ENCODE data around the gene TNN. TPM values are rescaled to one million over a fixed set of nuclear protein-coding genes. Genes with fewer than 3 reads are reported as not detected.

Gene TNN
- total RNA-seq, 4 donors from 2014 or later: 0.16 to 2.2 (median 0.63) TPM

GRCh38 chr1:175195798-175196197 lies 128.2 kb downstream of the TNN start:
- H3K27me3 ChIP-seq: peaks cover 3% of the 10 kb centered on the region
- TF ChIP-seq POLR2AphosphoS5 (IDR thresholded peaks at IDR 0.05) (no peak), EP300 (IDR thresholded peaks at IDR 0.05) (no peak), POLR2A (IDR thresholded peaks at IDR 0.05) (no peak), CTCF (IDR thresholded peaks at IDR 0.05) (no peak)
- no peak overlapping the region for H3K27ac ChIP-seq
- WGBS: 39% methylated on average over 3 of the region's 3 CpGs
- peaks cover 59% of the 10 kb centered on the region for H3K4me1 ChIP-seq
- no peak overlapping the region for H3K4me3 ChIP-seq
- DNase-seq (ENCODE audit: low spot score in 2 of 2): no peak
- no peaks in the 10 kb centered on the region for H3K36me3 ChIP-seq
- no peaks in the 10 kb centered on the region for H3K9me3 ChIP-seq

- Histone ChIP-seq H3K27ac (no peak overlapping the region), H3K4me1 (peaks cover 56% of the 10 kb centered on the region), H3K9me3 (no peaks in the 10 kb centered on the region), H3K36me3 (no peaks in the 10 kb centered on the region), H3K27me3 (peaks cover 3% of the 10 kb centered on the region), H3K4me3 (no peak overlapping the region)
- TF ChIP-seq EP300 (IDR thresholded peaks at IDR 0.05): no peak
- no peak for TF ChIP-seq CTCF (IDR thresholded peaks at IDR 0.05)
- TF ChIP-seq POLR2A (IDR thresholded peaks at IDR 0.05): no peak
- no peak for TF ChIP-seq POLR2AphosphoS5 (IDR thresholded peaks at IDR 0.05)
- DNase-seq (ENCODE audit: low spot score in 2 of 2): no peak
- WGBS: 32% methylated on average over 2 of the region's 2 CpGs
Observed at GRCh38 chr1:175197531-175197930, 129.9 kb downstream of the TNN start.

Other genes starting within 250 kb of the TNN start
- gene CACYBP, start 67.9 kb upstream of the TNN start, total RNA-seq: 10 to 100 TPM; 41.8 to 66.7 (median 64.5) TPM
- 10 to 100 TPM; 12.7 to 22.9 (median 17.9) TPM for gene MRPS14, start 44.4 kb upstream of the TNN start, total RNA-seq
- 10 to 100 TPM; 13.4 to 21.6 (median 19.8) TPM for gene KIAA0040, start 124.9 kb downstream of the TNN start, total RNA-seq